ENCODE measurements around the gene GCN1.

GCN1 gene

DNA sequence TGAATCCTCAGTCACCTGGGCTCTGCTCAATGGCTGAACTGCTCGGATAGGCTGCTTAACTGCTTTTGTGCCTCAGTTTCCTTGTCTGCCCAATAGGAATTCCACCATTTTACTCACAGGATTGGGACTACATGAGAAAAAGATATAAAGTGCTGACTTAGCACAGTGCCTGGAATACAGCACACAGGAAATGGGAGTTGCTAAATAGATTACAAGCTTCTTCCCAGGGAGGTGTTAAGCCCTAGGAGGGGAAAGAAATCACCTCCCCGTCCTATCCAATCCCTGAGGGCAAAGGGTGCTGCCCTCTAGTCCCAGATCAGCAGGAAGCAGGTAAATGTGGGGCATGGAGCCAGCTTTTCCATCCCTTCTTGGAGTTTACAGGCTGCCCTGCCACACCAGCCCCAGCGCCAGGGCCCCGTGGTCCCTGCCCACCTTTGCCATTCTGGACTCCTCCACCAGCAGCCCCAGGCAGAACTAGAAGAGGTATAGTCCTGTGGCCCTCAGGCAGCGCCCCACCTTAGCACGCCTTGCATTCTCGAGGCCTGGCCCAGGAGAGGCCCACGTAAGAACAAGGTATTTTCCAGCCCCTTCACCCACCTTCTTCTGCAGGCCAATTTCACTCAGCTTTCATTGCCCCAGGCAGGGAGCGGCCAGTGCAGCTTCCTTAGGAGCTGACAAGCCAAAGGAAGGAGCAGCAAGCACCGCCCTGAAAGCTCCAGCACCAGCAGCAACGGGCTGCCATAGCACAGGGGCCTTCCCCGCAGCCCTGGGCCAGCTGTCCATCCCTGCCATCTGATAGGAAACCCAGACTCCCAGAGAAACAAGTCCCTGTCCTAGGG, 35.2 kb upstream of the GCN1 start:
- peak; percentile 45 for DNase-seq

DNA sequence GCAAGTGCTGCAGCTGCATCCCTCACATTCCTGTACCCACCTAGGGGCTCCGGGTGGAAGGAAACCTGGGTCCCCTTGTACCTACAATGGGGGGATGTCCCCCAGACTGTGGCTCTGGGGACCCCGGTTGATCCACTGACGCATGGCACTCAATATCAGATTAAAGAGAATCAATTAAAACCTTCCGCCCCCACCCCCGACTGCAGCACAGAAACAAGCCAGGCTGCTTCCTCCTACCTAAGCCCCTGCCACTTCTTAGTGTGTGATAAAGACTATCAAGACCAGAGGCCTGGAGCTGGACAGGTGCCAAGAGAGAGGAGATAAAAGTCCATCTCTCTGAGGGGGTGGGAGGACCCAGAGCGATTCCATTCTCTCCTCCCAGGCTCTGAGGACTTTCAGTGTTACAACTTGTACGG, 34.6 kb upstream of the GCN1 start:
- DNase-seq = no peak

DNA sequence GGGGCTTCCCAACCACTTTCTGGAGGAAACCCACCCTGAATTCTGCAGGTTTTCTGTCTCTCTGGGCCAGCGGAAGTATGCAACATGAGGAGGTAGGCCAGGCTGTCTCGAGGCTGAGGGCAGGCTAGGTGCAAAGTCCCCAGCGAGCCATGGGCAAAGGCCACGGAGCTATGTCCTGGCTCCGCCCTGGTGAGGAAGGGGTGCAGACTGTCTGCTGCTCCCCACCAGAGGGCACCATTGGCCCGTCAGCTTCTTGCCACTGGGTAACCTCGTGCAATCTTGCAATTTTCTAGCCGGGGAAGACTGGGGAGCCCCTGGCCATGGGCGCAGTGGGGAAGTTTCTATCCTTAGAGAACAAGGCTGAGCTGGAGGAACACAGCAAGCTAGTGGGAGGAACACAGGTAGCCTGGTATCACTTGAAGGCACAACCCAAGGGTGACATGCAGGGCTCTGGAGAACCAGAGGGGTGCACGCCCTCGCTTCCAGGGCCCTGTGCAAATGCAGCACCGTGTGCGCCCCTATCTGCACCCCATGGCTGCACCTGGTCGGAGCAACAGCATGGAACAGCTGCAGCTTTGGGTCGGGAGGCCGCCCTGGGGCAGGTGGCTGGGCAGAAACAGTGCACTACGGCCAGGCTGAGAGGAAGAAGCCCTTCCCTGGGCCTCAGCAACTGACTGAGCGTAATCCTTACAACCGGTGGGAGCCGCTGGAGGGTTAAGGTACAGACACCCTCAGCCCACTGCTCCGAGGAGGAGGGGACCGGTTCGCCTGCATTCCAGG, 34.0 kb upstream of the GCN1 start:
- peak; percentile 82 for DNase-seq

DNA sequence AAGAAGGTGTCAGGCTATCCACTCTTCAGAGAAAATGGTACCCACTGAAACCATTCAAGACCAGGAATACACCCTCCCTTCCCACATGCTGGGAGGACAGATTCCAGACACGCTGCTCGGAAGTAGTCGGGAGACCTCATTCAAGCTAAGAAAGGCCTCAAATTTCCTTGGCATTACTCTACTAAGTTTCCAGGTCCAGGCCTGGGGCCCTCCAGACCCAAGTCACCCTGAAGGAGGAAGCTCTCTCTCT, 33.5 kb upstream of the GCN1 start:
- DNase-seq = no peak

DNA sequence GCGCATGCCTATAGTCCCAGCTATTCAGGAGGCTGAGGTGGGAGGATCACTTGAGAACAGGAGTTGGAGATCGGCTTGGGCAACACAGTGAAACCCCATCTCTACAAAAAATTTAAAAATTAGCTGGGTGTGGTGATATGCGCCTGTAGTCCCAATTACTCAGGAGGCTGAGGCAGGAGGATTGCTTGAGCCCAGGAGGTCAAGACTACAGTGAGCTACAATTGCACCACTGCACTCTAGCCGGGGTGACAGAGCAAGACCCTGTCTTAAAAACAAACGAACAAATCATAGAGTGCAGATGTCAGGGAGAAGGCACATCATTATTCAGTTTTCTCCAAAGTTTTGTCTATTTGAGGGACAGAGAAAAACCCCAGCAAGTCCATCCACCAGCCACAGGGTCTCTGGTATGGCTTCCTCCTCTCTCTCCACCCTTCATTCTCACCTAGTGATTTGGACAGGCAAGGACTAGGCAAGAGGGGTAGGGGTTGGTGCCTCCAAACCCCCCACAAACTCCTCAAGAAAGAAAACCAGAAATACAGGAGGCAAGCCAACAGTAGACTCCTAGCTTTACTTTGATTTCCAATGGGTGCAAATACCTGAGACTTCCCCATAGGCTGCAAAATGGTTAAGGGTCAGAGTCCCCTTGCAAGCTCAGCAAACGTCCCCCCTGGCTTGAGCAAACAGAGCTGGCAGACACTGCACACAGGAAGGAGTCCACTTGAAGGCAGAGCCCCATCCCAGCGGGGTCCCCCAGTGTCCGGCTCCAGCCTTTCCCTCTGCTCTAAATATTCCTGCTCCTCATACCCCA, 32.9 kb upstream of the GCN1 start:
- DNase-seq = no peak

DNA sequence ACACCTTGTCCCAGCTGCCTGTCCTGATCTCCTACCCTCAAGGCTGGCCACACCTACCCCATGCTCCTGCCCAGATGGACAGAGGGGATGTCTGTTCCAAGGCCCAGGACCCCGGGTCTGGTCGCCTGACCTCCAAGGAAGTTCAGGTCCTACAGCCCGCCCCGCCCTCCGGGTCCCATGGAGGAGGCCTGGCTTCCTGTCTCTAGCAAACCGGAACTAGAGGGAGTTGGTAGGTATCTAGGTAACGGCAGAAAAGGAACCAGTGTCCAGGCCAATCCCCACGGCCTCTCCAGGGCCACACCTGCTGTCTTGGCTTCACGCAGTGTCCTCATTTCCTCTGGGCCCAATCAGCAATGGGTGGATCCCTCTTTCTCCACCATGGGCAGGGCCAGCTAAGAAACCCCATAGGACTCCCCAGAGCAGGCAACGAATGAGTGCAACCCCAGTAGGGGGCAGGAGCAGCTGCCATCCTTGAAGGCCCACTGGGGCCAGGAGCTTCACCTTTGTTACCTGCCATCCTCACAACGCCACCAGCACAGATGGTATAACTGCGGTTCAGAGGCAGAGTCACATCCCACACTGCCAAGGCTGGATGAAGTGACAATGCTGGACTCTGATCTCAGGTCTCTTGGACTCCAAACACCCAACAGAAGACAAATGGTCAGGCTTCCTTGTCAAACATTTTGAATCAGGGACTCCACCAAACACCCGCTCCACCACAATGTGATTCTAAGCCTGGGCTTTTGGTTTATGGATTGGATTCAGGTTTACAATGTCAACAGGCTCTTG, 31.5 kb upstream of the GCN1 start:
- DNase-seq = no peak

DNA sequence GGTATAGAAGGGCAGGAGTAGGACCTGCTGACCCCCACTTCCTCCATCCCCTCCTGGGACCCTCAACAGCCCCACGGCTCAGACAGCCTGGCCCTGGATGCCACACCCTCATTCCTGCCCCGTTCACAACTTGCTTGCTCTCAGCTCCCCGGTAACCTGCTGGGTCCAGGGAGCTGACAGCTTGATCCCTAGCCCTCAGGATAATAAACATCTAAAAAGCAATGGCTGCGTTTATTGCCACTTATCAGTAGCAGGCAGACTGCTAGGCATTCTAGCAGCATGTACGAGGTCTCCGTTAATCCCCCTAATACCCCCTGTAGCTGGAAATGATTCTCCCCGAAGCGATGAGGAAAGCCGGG, 30.7 kb upstream of the GCN1 start:
- no peak for DNase-seq

DNA sequence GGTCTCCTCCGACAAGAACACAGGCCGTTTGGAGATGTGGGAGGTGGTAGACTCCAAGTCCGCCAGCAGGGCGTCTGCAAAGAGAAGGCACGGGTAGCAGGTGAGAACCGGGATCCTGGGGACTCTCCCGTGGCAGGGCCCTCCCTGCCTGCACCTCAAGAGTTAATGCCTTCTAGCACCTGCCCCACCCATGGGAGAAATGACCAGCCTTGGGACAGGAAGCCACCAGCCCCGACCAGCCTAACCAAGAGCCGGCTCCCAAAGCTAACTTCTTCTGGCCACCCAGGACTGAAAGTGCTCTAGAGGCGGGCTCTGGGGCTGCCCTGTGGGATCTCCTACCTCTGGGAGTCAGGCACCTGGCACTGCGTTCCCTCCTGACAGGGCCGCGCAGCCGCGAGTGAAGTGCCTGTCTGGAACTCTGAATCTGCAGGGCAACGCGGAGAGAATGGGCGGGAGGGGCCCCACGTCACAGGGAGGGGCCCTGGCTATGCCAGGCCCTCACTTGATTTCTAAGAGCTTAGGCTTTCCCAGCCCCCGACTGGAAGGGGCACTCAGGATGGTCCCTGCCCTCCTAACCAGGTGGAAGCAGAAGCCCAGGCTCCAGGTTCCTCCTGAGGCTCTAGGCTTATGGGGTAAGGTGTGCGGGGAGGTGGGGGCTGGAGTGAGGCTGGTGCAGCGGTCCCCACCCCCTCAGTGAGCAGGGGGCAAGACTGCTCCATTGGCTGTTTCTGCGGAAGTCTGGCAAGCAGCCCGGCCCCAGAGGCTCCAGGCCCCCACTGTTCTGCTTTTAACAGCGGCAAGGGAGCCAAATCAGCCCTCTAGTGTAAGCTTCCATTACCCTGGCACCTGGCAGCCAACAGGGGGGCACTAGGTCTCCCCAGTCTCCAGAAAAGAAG, 30.0 kb upstream of the GCN1 start:
- DNase-seq = no peak

DNA sequence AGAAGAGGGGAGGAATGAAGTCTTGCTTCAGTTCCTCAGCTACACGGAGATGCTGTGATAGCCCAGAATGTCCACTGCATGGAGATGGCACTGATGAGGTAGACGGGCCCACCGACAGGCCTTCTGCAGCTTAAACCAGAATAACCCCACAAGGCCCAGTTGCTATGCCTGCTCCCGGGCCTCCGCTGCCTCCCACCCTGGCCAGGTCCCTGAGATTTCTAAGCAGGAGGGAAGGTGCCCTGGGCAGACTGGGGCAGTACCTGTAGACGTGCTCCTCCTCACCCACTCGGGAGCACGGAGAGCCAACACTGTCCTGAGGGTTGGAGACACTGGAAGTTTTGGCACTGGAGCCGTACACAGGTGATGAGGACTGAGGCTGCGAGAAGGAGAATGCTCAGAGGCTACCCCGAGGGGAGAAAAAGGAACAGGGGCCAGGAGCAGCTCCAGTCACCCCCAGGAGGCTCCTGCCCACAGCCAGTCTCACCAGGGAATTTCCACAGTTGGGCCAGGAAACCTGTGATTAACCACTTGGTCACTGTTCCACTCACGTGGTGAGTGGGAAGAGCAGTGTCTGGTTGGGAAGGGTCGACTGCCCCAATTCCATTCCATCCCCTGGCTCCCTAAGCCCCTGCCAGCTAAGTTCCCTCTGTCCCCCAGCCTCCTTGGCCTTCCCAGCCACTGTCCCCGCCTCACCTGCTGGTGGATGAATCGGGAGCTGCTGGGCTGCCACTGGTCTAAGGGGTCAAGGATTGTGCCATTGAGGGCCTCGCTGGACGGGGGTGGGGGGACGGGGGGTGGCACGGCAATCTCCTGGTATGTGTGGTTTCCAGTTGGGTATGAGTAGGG, 29.2 kb upstream of the GCN1 start:
- no peak for DNase-seq

DNA sequence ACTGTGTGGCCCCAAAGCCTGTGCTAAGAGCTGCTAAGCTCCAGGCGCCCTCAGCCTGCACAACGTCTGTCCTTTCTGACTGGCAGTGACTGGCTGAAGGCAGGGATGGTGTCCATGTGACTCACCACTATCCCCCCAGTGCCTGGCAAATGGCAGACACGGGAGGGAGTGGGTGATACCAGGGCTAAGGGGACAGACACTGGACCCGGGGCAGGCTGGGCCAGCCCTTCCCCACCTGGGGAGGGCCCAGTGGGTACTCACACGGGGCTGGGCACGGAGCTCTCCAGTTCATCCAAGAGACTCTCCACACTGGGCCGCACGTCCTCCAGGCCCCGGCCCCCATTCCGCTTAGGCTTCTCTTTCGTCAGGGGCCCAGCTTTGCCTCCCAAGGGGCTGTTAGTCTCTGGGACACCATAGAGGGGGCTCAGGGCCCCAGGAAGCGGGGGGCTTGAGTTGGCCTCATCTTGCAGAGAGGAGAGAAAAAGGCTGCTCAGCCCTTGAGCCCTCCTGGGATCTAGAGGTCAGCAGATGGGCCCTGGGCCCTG, 27.8 kb upstream of the GCN1 start:
- no peak for DNase-seq

DNA sequence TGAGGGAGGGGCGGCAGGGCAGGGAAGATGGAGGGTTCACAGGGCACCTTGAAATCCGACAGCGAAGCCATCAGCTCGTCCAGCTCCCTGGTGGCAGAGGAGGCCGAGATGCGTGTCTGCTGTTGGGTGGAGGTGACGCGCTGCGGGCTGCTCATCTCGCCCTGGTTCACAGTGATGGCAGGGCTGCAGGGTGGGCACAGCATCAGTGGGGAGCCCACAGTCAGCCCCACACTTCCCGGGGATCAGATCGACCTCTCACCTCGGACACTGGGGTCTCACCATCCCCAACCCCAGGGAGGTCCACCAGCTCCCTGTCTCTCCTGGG, 27.0 kb upstream of the GCN1 start:
- DNase-seq = no peak

DNA sequence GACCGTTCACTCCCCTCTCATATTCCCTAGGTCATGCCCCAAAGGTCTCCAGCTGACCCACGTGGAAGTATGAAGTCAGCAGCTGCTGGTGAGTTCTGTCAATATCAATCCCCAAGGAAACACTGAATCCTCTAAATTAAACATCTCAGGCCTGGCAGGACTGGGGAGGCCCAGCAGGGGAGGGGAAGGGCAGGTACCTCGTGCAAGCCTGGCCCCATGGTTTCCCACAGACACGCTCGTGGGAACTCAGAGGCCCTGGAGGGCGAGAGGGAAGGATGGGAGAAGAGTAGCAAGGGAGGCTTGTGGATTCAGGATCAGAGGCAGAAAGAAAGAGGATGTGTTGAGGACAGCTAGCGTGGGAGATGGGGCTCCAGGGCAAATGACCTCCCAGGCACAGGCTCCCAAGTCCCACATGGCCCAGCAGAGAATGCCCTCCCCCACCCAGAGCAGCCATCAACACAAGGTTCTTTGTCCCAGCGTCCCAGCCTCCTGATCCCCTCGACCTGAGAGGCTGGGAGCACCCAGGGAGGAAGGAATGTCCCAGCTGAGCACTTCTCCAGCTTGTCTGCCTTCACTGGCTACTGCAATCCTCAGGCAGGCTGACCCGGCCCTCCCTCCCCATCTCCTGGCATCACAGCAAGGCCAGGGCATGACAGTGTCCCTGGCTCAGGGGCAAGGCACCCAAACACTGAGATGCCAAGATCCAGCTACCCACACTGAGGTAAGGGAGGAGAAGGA, 26.5 kb upstream of the GCN1 start:
- no peak for DNase-seq

DNA sequence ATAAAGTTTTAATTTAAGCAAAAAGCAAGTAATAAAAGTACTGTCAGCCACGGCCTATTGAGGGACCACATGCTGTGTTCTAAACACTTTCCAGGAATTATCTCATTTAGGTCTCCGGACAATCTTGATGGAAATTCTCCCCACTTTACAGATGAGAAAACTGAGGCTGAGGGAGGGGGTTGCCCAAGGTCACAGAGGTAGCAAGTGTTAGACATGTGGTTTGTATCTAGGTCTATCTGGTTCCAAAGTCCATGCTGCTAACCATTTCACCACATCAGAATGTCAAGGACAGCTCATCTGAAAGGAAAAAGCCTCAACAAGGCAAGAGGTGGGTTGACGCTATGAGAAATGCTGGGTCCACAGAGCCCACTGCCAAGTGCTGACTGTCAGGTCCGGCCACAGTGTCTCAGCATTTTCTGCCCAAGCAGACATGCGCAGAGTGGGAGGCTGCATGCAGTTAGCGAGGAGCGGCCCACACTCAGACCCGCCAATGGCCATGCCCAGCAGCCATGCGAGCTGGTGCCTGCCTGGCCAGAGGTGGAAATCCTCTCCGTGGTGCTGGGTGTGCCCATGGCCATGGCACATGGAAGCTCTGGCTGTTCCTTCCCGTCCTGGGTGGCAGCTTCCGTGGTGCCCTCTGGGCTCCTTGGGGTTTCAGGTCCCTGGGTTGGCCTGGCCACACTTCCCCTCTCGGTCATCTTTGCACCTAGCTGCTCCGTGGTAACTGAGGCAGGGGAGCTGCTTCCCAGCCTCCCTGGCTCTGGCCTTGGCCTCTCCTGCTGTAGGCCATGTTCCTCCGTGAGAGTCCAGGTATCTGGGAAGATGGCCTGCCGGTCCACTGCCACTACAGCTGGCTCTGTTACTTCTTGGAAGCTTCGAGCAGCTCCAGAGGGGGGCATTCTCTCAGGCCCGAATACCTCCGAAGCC, 24.4 kb upstream of the GCN1 start:
- DNase-seq = no peak

DNA sequence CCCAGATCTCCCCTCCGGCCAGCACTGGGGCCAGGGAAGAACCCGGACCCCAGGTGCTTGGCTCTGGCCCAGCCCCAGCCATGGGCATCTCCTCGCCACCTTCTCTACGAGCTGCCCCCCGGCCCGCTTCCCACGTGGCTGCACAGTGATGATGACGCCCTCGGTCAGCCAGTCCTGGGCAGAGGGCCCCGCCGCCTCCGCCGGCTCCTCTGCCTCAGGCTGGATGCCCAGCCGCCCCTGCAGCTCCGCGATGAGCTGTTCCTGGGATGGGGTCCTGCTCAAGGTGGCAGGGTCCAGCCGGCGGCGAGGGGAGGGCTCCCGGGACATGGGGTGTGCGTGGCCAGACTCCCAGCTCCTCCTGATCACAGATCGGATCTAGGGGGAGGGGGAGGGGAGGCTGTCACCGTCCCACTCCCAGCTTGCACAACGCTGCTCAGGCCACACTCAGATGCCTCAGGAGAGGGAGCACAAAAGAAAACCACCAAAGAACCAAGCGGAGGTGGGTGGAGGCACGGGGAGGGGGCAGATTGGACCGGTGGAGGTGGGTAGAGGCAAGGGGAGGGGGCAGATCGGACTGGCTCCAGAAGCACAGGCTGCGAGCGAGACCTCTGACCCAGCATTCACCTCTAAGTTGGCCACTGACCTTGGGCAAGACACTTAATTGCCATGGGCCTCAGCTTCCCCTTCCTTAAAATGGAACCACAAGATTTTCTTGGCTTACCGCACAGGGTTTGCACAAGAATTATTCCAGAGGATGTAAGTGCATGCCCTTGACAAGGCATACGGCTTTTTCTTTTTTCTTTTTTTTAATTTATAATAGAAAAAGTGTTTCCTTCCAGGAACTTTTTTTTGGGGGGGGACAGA, 22.5 kb upstream of the GCN1 start:
- no peak for DNase-seq

DNA sequence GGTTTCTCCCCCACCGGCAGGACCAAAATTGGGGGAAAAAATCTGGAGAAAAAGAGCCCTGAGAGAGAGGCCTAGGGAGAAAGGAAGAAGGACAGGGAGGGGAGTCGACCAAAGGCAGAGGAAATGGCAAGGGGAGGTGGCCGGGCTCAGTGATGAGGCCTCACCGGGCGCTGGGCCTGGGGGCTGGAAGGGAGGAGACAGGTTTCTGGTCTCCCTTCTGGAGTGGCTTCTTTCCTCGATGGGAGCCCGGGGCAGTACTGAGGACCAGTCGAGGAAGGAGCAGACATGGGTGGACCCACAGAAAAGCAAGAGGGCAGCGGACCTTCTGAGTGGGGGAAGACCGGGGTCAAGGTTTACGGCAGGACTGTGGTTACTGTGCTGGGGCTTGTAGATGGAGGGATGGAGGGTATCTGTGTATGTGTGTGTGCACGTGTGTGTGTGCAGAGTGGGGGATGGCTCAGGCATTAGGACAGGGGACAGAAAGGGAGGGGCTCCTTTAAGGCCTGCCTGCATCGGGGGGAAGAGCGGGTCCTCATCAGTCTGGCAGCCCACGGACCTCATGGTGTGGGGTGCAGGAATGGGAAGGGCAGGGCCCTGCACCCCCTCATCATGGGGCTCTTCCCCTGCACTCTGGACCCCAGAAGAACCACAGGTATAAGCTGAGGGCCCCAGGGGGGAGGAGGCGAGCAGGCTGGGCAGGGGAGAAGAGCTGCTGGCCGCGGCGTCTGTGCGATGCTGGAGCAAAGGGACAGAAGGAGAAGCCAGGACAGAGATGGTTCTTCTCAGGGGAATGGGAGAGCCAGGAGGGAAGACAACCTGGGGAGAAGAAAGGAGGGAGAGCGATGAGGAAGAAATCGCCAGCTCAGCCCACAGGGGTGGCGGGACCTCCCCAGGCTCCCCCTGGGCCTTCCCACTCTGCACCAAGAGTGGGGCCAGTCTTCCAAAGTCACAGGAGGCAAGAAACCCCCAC, 21.5 kb upstream of the GCN1 start:
- DNase-seq = no peak

DNA sequence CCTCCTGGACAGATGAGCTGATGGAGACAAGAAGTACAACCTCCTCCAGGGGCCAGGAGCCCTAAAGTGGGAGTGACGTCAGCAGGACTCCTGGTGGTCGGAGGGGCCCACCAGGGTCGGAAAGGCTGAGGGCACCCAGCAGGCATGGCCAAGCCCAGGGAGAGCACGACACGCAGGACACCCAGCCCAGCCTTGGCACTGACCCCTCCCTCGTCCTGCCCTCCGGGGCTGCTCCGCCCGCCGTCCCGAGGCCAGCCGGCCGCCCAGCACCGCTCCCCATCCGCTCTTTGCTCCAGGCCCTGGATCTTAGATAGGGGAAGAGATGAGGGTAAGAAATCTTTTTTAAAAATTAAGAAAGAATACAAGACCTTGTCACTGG, 20.8 kb upstream of the GCN1 start:
- DNase-seq = no peak

All from fibroblast of skin of right biceps (primary cell).